WTC11 (cell line): ENCODE measurements around the gene ADAMTS2.

Experiments
- ATF1 ChIP-seq: sonication (generic); formaldehyde crosslinking; IDR thresholded peaks from 2 replicates; pipeline ENCODE4 v1.8.1; 2023; ENCODE audit warnings: mild to moderate bottlenecking, moderate library complexity, missing genetic modification reagents
- CREB1 ChIP-seq: sonication (generic); formaldehyde crosslinking; IDR thresholded peaks from 2 replicates; pipeline ENCODE4 v1.8.0; 2023; ENCODE audit warnings: mild to moderate bottlenecking, missing genetic modification reagents
- GABPB1 ChIP-seq: sonication (generic); formaldehyde crosslinking; IDR thresholded peaks from 2 replicates; pipeline ENCODE4 v1.8.1; 2023; ENCODE audit warnings: mild to moderate bottlenecking, missing genetic modification reagents
- GTF2I ChIP-seq: fragments of 250-450 bp; sonication (Bioruptor Pico); conservative IDR thresholded peaks from 2 replicates; pipeline ENCODE4 v1.4.0; 2021; ENCODE audit warnings: mild to moderate bottlenecking
- IRF2 ChIP-seq: sonication (generic); formaldehyde crosslinking; IDR thresholded peaks from 2 replicates; pipeline ENCODE4 v1.8.0; 2022; ENCODE audit warnings: low read depth, missing genetic modification reagents, borderline replicate concordance
- NR1H2 ChIP-seq: sonication (generic); formaldehyde crosslinking; IDR thresholded peaks from 2 replicates; pipeline ENCODE4 v1.9.0; 2021; ENCODE audit warnings: mild to moderate bottlenecking, moderate library complexity, missing genetic modification reagents
- SMAD3 ChIP-seq: sonication (generic); formaldehyde crosslinking; IDR thresholded peaks from 2 replicates; pipeline ENCODE4 v1.8.0; 2022; ENCODE audit warnings: missing genetic modification reagents, mild to moderate bottlenecking, borderline replicate concordance
- SMAD4 ChIP-seq: sonication (generic); formaldehyde crosslinking; IDR thresholded peaks from 2 replicates; pipeline ENCODE4 v1.8.0; 2022; ENCODE audit warnings: mild to moderate bottlenecking, missing genetic modification reagents
- TCF7 ChIP-seq: sonication (generic); formaldehyde crosslinking; IDR thresholded peaks from 2 replicates; pipeline ENCODE4 v1.8.0; 2022; ENCODE audit warnings: mild to moderate bottlenecking, low read depth, missing genetic modification reagents, moderate library complexity
- ZNF121 ChIP-seq: sonication (generic); formaldehyde crosslinking; IDR thresholded peaks from 2 replicates; pipeline ENCODE4 v1.8.0; 2023; ENCODE audit warnings: missing genetic modification reagents
- ZNF423 ChIP-seq: fragments of 250-450 bp; sonication (Bioruptor Pico); IDR thresholded peaks from 2 replicates; pipeline ENCODE4 v2.1.2; 2022; ENCODE audit warnings: mild to moderate bottlenecking, moderate library complexity
- TF ChIP-seq, protein P1 (sequence below): fragments of 200-600 bp; IDR thresholded peaks from 2 replicates; pipeline ENCODE4 v1.8.0; 2022; ENCODE audit warnings: antibody characterized with exemption
- TF ChIP-seq, protein P2 (sequence below): sonication (generic); formaldehyde crosslinking; IDR thresholded peaks from 2 replicates; pipeline ENCODE4 v1.8.1; 2023; ENCODE audit warnings: mild to moderate bottlenecking, moderate library complexity, missing genetic modification reagents
- TF ChIP-seq, protein P3 (sequence below): sonication (generic); formaldehyde crosslinking; IDR thresholded peaks from 2 replicates; pipeline ENCODE4 v1.8.1; 2022; ENCODE audit warnings: low read depth, mild to moderate bottlenecking, moderate library complexity, missing genetic modification reagents, borderline replicate concordance

DNA sequence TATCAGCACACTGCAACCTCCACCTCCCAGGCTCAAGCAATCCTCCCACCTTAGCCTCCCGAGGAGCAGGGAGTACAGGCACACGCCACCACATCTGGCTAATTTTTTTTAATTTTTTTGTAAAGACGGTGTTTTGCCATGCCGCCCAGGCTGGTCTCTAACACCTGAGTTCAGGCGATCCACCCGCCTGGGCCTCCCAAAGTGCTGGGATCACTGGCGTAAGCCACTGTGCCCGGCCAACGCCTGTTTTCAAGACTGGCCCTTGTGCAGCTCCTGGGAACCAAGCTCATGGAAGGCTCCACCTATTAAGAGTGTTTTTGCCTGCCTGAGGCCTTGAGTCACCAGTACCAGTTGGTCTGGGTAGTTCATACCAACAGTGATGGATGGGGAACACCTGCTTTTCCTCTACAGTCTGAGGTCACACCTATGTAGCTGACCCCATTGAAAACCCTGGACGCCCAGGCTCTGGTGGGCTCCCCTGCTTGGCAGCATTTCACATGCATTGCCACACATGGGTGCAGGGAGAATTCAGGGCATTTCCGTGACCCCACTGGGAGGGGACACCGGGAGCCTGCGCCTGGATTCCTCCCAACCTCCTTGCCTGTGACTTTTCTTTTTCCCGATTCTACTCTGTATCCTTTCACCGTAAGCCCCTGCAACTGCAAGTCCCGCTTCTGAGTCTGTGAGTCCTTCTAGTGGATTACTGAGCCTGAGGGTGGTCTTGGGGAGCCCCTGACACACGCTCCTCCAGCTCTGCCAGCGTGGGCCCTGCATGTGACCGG lies 221.6 kb downstream of the ADAMTS2 start:
- TF ChIP-seq IRF2 (CRISPR knock-in tag) = no peak
- TF ChIP-seq GTF2I = no peak
- no peak for TF ChIP-seq ZNF423 (CRISPR knock-in tag)
- TF ChIP-seq NR1H2 = no peak
- TF ChIP-seq, protein P1, sequence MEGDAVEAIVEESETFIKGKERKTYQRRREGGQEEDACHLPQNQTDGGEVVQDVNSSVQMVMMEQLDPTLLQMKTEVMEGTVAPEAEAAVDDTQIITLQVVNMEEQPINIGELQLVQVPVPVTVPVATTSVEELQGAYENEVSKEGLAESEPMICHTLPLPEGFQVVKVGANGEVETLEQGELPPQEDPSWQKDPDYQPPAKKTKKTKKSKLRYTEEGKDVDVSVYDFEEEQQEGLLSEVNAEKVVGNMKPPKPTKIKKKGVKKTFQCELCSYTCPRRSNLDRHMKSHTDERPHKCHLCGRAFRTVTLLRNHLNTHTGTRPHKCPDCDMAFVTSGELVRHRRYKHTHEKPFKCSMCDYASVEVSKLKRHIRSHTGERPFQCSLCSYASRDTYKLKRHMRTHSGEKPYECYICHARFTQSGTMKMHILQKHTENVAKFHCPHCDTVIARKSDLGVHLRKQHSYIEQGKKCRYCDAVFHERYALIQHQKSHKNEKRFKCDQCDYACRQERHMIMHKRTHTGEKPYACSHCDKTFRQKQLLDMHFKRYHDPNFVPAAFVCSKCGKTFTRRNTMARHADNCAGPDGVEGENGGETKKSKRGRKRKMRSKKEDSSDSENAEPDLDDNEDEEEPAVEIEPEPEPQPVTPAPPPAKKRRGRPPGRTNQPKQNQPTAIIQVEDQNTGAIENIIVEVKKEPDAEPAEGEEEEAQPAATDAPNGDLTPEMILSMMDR = no peak
- TF ChIP-seq, protein P2, sequence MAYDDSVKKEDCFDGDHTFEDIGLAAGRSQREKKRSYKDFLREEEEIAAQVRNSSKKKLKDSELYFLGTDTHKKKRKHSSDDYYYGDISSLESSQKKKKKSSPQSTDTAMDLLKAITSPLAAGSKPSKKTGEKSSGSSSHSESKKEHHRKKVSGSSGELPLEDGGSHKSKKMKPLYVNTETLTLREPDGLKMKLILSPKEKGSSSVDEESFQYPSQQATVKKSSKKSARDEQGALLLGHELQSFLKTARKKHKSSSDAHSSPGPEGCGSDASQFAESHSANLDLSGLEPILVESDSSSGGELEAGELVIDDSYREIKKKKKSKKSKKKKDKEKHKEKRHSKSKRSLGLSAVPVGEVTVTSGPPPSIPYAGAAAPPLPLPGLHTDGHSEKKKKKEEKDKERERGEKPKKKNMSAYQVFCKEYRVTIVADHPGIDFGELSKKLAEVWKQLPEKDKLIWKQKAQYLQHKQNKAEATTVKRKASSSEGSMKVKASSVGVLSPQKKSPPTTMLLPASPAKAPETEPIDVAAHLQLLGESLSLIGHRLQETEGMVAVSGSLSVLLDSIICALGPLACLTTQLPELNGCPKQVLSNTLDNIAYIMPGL (CRISPR knock-in tag) = no peak
- TF ChIP-seq, protein P3, sequence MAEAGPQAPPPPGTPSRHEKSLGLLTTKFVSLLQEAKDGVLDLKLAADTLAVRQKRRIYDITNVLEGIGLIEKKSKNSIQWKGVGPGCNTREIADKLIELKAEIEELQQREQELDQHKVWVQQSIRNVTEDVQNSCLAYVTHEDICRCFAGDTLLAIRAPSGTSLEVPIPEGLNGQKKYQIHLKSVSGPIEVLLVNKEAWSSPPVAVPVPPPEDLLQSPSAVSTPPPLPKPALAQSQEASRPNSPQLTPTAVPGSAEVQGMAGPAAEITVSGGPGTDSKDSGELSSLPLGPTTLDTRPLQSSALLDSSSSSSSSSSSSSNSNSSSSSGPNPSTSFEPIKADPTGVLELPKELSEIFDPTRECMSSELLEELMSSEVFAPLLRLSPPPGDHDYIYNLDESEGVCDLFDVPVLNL (CRISPR knock-in tag) = no peak
- TF ChIP-seq ZNF121 (CRISPR knock-in tag) = no peak
- no peak for TF ChIP-seq TCF7 (CRISPR knock-in tag)
- no peak for TF ChIP-seq SMAD4 (CRISPR knock-in tag)
- no peak for TF ChIP-seq SMAD3 (CRISPR knock-in tag)
- no peak for TF ChIP-seq CREB1 (CRISPR knock-in tag)
- TF ChIP-seq GABPB1 (CRISPR knock-in tag) = no peak
- TF ChIP-seq ATF1 (CRISPR knock-in tag) = no peak
